Kidney (tissue), 14 donors: Measurements from ENCODE around the gene TST. TPM values are rescaled to one million over a fixed set of nuclear protein-coding genes. Genes with fewer than 3 reads are reported as not detected.

Experiments used
- DNase-seq, 5 donors: peaks; one replicate each; pipeline ENCODE4 v3.0.0-alpha.2; 2013 to 2020
- FAIRE-seq: peaks from 2 replicates; lab custom pipeline; 2012; peaks lifted over from hg19 to GRCh38; lab: Jason Lieb, UNC
- H3K27ac ChIP-seq, 2 donors: one replicate each; pipeline ENCODE4 v1.7.0; 2013; ENCODE audit warnings: low read depth in 2 of 2, low read length in 2 of 2, inconsistent platforms in 1 of 2
- H3K27me3 ChIP-seq: one replicate; pipeline ENCODE4 v1.7.1; 2013; ENCODE audit warnings: low read length, inconsistent platforms; ENCODE audit not compliant: control insufficient read depth, insufficient read depth
- H3K36me3 ChIP-seq, 3 donors: one replicate each; pipeline versions ENCODE4 v1.7.0 to v1.7.1; 2013; ENCODE audit warnings: low read length in 3 of 3, control low read depth in 1 of 3, inconsistent platforms in 1 of 3; ENCODE audit not compliant: insufficient read depth in 3 of 3, control insufficient read depth in 2 of 3
- H3K4me1 ChIP-seq, 3 donors: one replicate each; pipeline versions ENCODE4 v1.7.0 to v1.7.1; 2013; ENCODE audit warnings: low read length in 3 of 3, inconsistent platforms in 1 of 3, low read depth in 1 of 3; ENCODE audit not compliant: control insufficient read depth in 2 of 3, insufficient read depth in 2 of 3
- H3K4me3 ChIP-seq, 3 donors: one replicate each; pipeline versions ENCODE4 v1.7.0 to v1.8.1; 2013; ENCODE audit warnings: low read length in 3 of 3, control low read depth in 1 of 3, inconsistent platforms in 1 of 3
- H3K9ac ChIP-seq, 3 donors: one replicate each; pipeline versions ENCODE4 v1.7.0 to v1.7.1; 2013; ENCODE audit warnings: low read length in 3 of 3, control low read depth in 1 of 3, inconsistent platforms in 1 of 3
- H3K9me3 ChIP-seq, 3 donors: one replicate each; pipeline versions ENCODE4 v1.7.0 to v1.7.1; 2013; ENCODE audit warnings: low read length in 3 of 3, control low read depth in 1 of 3, inconsistent platforms in 1 of 3; ENCODE audit not compliant: control insufficient read depth in 2 of 3, insufficient read depth in 1 of 3
- CTCF ChIP-seq: IDR thresholded peaks from 3 replicates; pipeline ENCODE4 v1.5.1; 2012; ENCODE audit warnings: mild to moderate bottlenecking, moderate library complexity, borderline replicate concordance; ENCODE audit not compliant: insufficient read depth; ENCODE audit errors: extremely low read depth
- intact Hi-C: fragments of 100-400 bp; cut with DNase I; formaldehyde crosslinking; loops from one replicate; pipeline ENCODE4 v1.11.1; 2022
- polyA plus RNA-seq: library from polyadenylated mRNA; stranded (reverse); fragments of 350-450 nt; fragmentation: Illumina TruSeq; extraction: RNeasy Lipid Tissue Mini Kit (QIAGEN cat#74804); gene quantifications from one replicate; pipeline ENCODE4 v1.2.3, GENCODE V29; 2014; ENCODE audit warnings: low read depth, low replicate concordance; ENCODE audit not compliant: insufficient read depth
- total RNA-seq: library from RNA; stranded (reverse); fragmentation: NEBNext Ultra II Directional; extraction: Animal tissue kit (Norgen Biotek cat#: 25700); gene quantifications from one replicate; pipeline ENCODE4 v1.2.1, GENCODE V29; 2021
- donor health status: control.
- donor health status: control.
- donor health status: control.
- donor health status: control.
- donor health status: control.
- donor health status: DM: yes; HTN: yes; CAD: no.
- donor health status: Normal renal cell carcinoma (clear cell type).

Gene TST
- total and polyA plus RNA-seq, 2 donors from 2014 or later: 48.7 to 283 TPM

GRCh38 chr22:36986242-36986821, 32.9 kb downstream of the TST start:
- no peaks in the 10 kb centered on the region for H3K27me3 ChIP-seq
- no peaks in the 10 kb centered on the region for H3K4me1 ChIP-seq
- peak in 1 of 5 donors; percentile 29 for DNase-seq
- no peaks in the 10 kb centered on the region for H3K36me3 ChIP-seq
- H3K9ac ChIP-seq: no peak overlapping the region
- H3K9me3 ChIP-seq: peaks cover 0 to 12% (median 8%) of the 10 kb centered on the region in 3 donors
- FAIRE-seq: no peak
- H3K27ac ChIP-seq: no peak overlapping the region
- TF ChIP-seq CTCF: no peak
- H3K4me3 ChIP-seq: no peak overlapping the region
- intact Hi-C loops: no loop called here

- Histone ChIP-seq H3K36me3 (no peaks in the 10 kb centered on the region), H3K27me3 (no peaks in the 10 kb centered on the region), H3K27ac (no peak overlapping the region), H3K4me1 (no peaks in the 10 kb centered on the region), H3K9ac (no peak overlapping the region), H3K4me3 (no peak overlapping the region), H3K9me3 (peaks cover 0 to 12% (median 8%) of the 10 kb centered on the region in 3 donors)
- FAIRE-seq: no peak
- intact Hi-C loops: no loop called here
- TF ChIP-seq CTCF: no peak
- DNase-seq: no peak
Measured at GRCh38 chr22:36985211-36985889, 33.9 kb downstream of the TST start.

- FAIRE-seq: no peak
- intact Hi-C loops: no loop called here
Measured at GRCh38 chr22:36982136-36982535, 37.1 kb downstream of the TST start.

More at GRCh38 chr22:36982136-36982535, 37.1 kb downstream of the TST start:
- H3K4me3 ChIP-seq: no peak overlapping the region
- DNase-seq: no peak
- peaks cover 0 to 4% (median 0%) of the 10 kb centered on the region in 3 donors for H3K4me1 ChIP-seq
- H3K9ac ChIP-seq: no peak overlapping the region
- no peak overlapping the region for H3K27ac ChIP-seq
- no peaks in the 10 kb centered on the region for H3K36me3 ChIP-seq
- TF ChIP-seq CTCF: no peak
- H3K27me3 ChIP-seq: no peaks in the 10 kb centered on the region
- peaks cover 0 to 12% (median 8%) of the 10 kb centered on the region in 3 donors for H3K9me3 ChIP-seq
